Raji (cell line): ENCODE data around the gene YPEL2.

Source experiments
- POLR2A ChIP-seq: IDR thresholded peaks from 2 replicates; pipeline ENCODE4 v1.6.1; 2011; ENCODE audit warnings: low read depth, low read length, control low read depth; ENCODE audit not compliant: insufficient read depth

Gene YPEL2

GRCh38 chr17:59423903-59424302 lies 92.4 kb downstream of the YPEL2 start:
- TF ChIP-seq POLR2A = no peak

GRCh38 chr17:59424331-59424730 lies 92.9 kb downstream of the YPEL2 start:
- TF ChIP-seq POLR2A = no peak

- TF ChIP-seq POLR2A = no peak
Measured at GRCh38 chr17:59425085-59425931, 93.9 kb downstream of the YPEL2 start.

GRCh38 chr17:59426031-59426430 lies 94.6 kb downstream of the YPEL2 start:
- no peak for TF ChIP-seq POLR2A

GRCh38 chr17:59427425-59427921 lies 96.0 kb downstream of the YPEL2 start:
- TF ChIP-seq POLR2A = no peak

GRCh38 chr17:59427996-59428395 lies 96.5 kb downstream of the YPEL2 start:
- TF ChIP-seq POLR2A = no peak

GRCh38 chr17:59428916-59429485 lies 97.5 kb downstream of the YPEL2 start:
- no peak for TF ChIP-seq POLR2A

- TF ChIP-seq POLR2A = no peak
Measured at GRCh38 chr17:59431601-59432000, 100.1 kb downstream of the YPEL2 start.

GRCh38 chr17:59432657-59433056 lies 101.2 kb downstream of the YPEL2 start:
- TF ChIP-seq POLR2A = no peak

- TF ChIP-seq POLR2A = no peak
Measured at GRCh38 chr17:59433586-59433985, 102.1 kb downstream of the YPEL2 start.

- no peak for TF ChIP-seq POLR2A
Measured at GRCh38 chr17:59434429-59434828, 103.0 kb downstream of the YPEL2 start.

GRCh38 chr17:59435238-59435637 lies 103.8 kb downstream of the YPEL2 start:
- no peak for TF ChIP-seq POLR2A

- TF ChIP-seq POLR2A = no peak
Measured at GRCh38 chr17:59436900-59437299, 105.4 kb downstream of the YPEL2 start.

GRCh38 chr17:59437791-59438281 lies 106.4 kb downstream of the YPEL2 start:
- TF ChIP-seq POLR2A = no peak

- no peak for TF ChIP-seq POLR2A
Measured at GRCh38 chr17:59439262-59439661, 107.8 kb downstream of the YPEL2 start.

- TF ChIP-seq POLR2A = no peak
Measured at GRCh38 chr17:59439741-59440211, 108.3 kb downstream of the YPEL2 start.

GRCh38 chr17:59440757-59441463 lies 109.5 kb downstream of the YPEL2 start:
- TF ChIP-seq POLR2A = no peak
